ENCODE results near the gene TPT1.
"Not testable (repeated sequence)": the region's sequence is repeated elsewhere in the genome, so short reads cannot be mapped to it uniquely, and the experiment has no call there.

The TPT1 gene

GRCh38 chr13:45341034-45341798, at the start of gene TPT1:
TSS of gene TPT1 (minus strand) at chr13:45341183. CDS start at chr13:45341069, 114 bp downstream.
- peak; percentile 99 for DNase-seq (ENCODE audit: low read depth)

DNA sequence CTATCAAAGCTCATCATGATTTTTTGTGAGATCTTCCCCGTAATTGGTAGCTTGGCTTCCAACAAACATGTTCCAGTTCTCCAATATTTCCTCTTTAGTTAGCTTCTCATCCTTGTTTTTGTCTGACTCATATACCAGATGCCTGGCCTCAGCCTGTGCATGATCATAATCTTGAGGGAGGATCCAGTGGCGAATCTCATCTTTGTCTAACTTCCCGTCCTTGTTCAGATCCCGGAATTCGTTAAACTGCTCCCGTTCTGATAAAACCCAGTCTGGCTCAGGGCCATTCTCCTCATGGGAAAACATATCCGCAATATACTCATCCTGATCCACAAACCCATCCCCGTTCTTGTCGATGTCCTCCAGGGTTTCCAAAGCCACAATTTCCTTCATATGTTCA, 49.4 kb upstream of the TPT1 start:
- DNase-seq (ENCODE audit: low read depth): not testable (repeated sequence)

- DNase-seq (ENCODE audit: low read depth): no peak
Observed at GRCh38 chr13:45388664-45389063, 47.7 kb upstream of the TPT1 start.

GRCh38 chr13:45386892-45387575, 46.1 kb upstream of the TPT1 start:
- not testable (repeated sequence) for DNase-seq (ENCODE audit: low read depth)

DNA sequence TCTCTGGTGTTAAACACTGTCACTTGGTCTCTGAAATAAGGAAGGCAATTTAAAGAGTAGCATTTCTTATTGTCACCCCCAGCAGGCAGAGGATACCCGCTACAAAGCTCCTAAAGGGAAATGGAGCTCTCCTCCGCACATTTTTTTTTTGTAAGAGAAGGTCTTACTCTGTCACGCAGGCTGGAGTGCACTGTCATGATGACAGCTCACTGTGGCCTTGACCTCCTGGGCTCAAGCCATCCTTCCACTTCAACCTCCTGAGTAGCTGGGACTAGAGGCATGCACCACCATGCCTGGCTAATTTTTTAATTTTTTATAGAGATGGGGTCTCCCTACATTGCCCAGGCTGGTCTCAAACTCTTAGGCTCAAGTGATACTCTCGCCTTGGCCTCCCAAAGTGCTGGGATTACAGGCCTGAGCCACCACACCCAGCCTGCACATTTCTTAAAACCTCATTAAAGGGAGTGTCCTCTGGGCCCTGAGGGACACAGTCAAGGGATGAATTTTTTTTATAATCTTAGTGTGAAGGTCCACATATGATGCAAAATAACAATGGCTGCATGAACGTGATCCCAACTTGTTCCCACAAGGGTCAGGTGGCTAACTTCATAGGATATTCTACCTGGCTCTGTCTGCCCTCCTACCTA, 45.0 kb upstream of the TPT1 start:
- DNase-seq (ENCODE audit: low read depth): no peak

- no peak for DNase-seq (ENCODE audit: low read depth)
Observed at GRCh38 chr13:45385320-45385719, 44.3 kb upstream of the TPT1 start.

- no peak for DNase-seq (ENCODE audit: low read depth)
Observed at GRCh38 chr13:45384474-45385174, 43.6 kb upstream of the TPT1 start.

GRCh38 chr13:45382739-45383138, 41.8 kb upstream of the TPT1 start:
- not testable (repeated sequence) for DNase-seq (ENCODE audit: low read depth)

DNA sequence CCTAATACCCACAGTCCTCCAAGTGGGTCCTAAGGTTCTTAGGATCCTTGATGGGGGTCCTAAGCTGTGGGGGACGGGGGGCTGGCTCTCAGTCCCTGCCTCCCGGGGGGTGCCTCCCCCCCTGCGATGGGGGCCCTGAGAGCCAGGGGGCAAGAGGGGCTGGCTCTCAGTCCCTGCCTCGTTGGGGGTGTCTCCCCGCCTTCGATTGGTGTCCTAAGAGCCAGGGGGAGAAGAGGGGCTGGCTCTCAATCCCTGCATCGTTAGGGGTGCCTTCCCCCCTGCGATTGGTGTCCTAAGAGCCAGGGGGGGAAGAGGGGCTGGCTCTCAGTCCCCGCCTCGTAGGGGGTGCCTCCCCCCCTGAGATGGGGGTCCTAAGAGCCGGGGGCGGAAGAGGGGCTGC, 40.2 kb upstream of the TPT1 start:
- no peak for DNase-seq (ENCODE audit: low read depth)

DNA sequence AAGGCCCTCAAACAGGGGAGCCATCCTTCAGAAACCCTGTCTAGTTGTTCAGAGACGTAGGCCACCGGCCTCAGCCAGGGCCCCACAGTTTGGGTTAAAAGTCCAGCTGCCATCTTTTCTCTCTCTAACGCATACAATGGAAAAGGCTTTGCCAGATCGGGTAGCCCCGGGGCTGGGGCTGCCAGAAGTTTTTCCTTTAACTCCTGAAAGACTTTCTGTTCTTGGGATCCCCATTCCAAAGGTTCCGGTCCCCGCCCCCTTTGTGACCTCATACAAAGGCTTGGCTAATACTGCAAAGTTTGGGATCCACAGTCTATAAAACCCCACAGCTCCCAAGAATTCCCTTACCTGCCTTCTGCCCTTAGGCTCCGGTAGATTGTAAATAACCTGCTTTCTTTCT, 39.7 kb upstream of the TPT1 start:
- DNase-seq (ENCODE audit: low read depth): not testable (repeated sequence)

GRCh38 chr13:45379516-45379915, 38.5 kb upstream of the TPT1 start:
- DNase-seq (ENCODE audit: low read depth): not testable (repeated sequence)

GRCh38 chr13:45378786-45379185, 37.8 kb upstream of the TPT1 start:
- DNase-seq (ENCODE audit: low read depth): not testable (repeated sequence)

DNA sequence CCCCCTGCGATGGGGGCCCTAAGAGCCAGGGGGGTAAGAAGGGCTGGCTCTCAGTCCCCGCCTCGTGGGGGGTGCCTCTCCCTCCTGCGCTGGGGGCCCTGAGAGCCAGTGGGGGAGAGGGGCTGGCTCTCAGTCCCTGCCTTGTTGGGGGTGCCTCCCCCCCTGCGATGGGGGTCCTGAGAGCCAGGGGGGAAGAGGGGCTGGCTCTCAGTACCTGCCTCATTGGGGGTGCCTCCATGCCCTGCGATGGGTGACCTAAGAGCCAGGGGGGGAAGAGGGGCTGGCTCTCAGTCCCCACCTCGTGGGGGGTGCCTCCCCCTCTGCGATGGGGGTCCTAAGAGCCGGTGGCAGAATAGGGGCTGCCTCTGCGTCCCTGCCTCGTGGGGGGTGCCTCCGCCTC, 36.3 kb upstream of the TPT1 start:
- DNase-seq (ENCODE audit: low read depth): not testable (repeated sequence)

DNA sequence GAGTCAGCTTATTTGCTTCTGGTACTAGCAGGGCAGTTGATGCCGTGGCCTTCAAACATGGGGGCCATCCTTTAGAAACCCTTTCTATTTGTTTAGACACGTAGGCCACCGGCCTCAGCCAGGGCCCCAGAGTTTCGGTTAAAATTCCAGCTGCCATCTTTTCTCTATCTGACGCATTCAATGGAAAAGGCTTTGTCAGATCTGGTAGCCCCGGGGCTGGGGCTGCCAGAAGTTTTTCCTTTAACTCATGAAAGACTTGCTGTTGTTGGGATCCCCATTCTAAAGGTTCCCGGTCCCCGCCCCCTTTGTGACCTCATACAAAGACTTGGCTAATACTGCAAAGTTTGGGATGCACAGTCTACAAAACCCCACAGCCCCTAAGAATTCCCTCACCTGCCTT, 35.7 kb upstream of the TPT1 start:
- not testable (repeated sequence) for DNase-seq (ENCODE audit: low read depth)

DNA sequence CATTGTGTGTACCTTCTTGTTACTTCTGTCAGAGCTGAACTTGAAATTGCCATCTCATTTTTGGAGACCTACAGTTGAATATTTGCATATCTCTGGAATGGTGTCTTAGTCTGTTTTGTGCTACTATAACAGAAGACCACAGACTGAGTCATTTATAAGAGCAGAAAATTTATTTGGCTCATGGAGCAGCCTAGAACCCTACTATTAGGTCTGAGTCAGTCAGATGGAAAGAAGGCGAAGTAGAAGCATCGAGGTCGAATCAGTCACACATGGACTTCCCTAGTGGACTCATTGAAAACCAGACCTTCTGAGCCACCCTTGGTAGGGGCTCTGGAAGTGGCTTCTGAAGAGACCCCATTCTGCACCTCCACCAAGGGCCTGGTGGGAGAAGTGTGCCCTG, 33.9 kb upstream of the TPT1 start:
- DNase-seq (ENCODE audit: low read depth): no peak

GRCh38 chr13:45373162-45373547, 32.2 kb upstream of the TPT1 start:
- no peak for DNase-seq (ENCODE audit: low read depth)

DNA sequence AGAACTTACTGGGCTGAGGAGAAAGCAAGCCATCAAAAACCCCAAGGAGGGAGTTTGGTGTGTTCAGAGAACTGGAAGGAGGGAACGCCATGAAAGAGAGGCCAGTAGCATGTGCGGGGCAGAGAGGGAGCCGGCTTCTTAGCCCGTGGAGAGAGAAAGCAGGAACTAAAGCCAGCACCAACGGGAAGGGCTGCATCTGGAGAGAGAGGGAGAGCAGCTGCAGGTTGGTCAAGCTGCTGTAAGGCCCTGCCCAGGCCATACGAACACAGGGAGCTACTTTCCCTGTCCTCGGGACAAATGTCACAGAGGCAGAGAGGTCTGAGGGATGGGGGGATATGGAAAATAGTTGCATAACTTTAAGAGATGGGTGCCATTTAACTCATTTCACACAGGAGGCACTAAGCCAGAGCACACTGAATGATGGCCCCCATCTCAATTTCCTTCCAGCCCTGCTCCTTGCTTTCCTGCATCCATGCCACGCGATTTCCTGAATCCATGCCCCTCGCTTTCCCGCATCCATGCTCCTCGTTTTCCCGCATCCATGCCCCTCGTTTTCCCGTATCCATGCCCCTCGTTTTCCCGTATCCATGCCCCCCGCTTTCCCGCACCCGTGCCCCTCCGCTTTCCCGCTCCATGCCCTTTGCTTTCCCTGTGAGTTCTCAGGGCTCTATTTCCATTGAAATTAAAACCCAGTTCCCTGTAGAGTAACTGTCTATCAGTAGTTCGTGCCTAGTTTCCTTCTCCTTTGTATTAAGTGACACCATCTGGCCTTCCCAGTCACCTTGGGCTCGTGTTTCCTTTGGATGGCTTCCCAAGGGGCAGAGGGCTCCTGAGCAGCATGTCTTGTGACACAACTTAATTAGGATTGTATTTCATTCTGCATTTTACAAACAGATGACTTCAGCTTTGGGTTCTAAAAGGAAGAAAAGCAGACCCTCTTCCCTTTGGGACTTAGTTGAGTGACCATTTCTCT, 31.5 kb upstream of the TPT1 start:
- no peak for DNase-seq (ENCODE audit: low read depth)

DNA sequence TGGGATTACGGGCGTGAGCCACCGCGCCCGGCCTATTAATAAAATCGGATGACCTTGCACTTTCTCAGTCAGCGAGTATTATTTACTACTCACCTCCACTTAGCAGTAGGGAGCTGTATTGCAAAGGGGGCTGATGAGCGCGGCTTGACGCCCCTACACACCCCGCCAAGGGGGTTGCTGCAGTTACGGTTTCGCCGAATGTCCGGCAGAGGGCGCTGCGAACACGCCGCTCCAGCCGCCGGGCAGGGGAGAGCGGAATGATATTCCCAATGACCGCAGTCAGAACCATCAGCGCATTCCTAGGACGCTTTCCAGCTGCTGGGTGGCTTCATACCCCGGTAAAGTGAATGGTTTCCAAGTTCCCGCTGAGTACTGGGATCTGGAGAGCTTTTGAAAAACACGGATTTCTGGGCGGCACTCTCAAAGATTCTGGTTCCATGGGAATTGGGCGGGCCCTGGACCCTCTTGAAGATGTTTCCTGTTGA, 30.0 kb upstream of the TPT1 start:
- DNase-seq (ENCODE audit: low read depth): peak; percentile 26

GRCh38 chr13:45369116-45369515, 28.1 kb upstream of the TPT1 start:
- no peak for DNase-seq (ENCODE audit: low read depth)

DNA sequence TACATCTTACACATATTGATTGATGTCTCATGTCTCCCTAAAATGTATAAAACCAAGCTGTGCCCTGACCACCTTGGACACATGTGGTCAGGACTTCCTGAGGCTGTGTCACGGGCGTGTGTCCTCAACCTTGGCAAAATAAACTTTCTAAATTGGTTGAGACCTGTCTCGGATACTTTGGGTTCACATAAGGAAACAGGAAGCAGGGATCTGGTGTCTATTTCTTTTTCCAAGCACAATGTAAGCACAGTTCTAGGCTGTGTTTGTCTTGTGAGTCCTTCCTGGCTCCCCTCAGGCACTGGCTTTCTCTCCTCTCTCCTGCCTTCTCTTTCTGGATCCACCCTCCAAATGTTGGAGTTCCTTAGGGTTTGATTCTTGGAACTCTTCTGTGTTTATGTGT, 27.6 kb upstream of the TPT1 start:
- no peak for DNase-seq (ENCODE audit: low read depth)

- no peak for DNase-seq (ENCODE audit: low read depth)
Observed at GRCh38 chr13:45368005-45368404, 27.0 kb upstream of the TPT1 start.
